Measurements from ENCODE around the gene RSBN1.

The RSBN1 gene

GRCh38 chr1:113780374-113781146 lies 31.7 kb downstream of the RSBN1 start:
- Mint-ChIP-seq H3K36me3 (ENCODE audit: low read depth) (peaks cover 14% of the 10 kb centered on the region), H3K27me3 (ENCODE audit: low read depth) (no peaks in the 10 kb centered on the region), H3K4me3 (no peak overlapping the region), H3K4me1 (ENCODE audit: low read depth) (peaks cover 25% of the 10 kb centered on the region), H3K9me3 (peaks cover 5% of the 10 kb centered on the region), H3K27ac (no peak overlapping the region)

GRCh38 chr1:113779542-113779941 lies 32.7 kb downstream of the RSBN1 start:
- Mint-ChIP-seq H3K4me3 (no peak overlapping the region), H3K36me3 (ENCODE audit: low read depth) (peaks cover 16% of the 10 kb centered on the region), H3K4me1 (ENCODE audit: low read depth) (peaks cover 23% of the 10 kb centered on the region), H3K27ac (no peak overlapping the region), H3K27me3 (ENCODE audit: low read depth) (no peaks in the 10 kb centered on the region), H3K9me3 (peaks cover 5% of the 10 kb centered on the region)

DNA sequence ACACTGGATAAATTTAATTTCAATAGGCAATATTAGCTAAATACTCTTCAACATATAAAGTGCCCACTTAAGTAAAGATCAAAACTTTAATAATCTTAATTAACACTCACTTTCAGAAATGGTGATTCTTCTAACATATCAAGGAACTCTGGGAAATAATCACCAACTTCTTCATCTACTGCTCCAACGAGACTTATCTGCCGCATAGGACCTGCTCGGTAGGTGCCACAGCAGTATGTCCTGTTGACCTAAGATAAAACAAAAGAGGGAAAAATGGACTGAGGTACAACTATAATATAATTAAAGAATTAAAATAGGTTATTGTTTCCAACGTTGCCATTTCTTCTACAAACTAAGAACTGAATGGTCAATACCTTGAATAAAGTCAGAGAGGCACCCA lies 34.7 kb downstream of the RSBN1 start:
- H3K4me1 Mint-ChIP-seq (ENCODE audit: low read depth), result peaks cover 6% of the 10 kb centered on the region
- no peak overlapping the region for H3K27ac Mint-ChIP-seq
- peaks cover 5% of the 10 kb centered on the region for H3K9me3 Mint-ChIP-seq
- H3K36me3 Mint-ChIP-seq (ENCODE audit: low read depth), result peaks cover 19% of the 10 kb centered on the region
- H3K27me3 Mint-ChIP-seq (ENCODE audit: low read depth), result no peaks in the 10 kb centered on the region
- no peak overlapping the region for H3K4me3 Mint-ChIP-seq

- H3K9me3 Mint-ChIP-seq, result no peaks in the 10 kb centered on the region
- no peak overlapping the region for H3K4me3 Mint-ChIP-seq
- no peak overlapping the region for H3K27ac Mint-ChIP-seq
- H3K4me1 Mint-ChIP-seq (ENCODE audit: low read depth), result peaks cover 23% of the 10 kb centered on the region
- H3K36me3 Mint-ChIP-seq (ENCODE audit: low read depth), result peaks cover 34% of the 10 kb centered on the region
- no peaks in the 10 kb centered on the region for H3K27me3 Mint-ChIP-seq (ENCODE audit: low read depth)
Observed at GRCh38 chr1:113770031-113770430, 42.2 kb downstream of the RSBN1 start.

DNA sequence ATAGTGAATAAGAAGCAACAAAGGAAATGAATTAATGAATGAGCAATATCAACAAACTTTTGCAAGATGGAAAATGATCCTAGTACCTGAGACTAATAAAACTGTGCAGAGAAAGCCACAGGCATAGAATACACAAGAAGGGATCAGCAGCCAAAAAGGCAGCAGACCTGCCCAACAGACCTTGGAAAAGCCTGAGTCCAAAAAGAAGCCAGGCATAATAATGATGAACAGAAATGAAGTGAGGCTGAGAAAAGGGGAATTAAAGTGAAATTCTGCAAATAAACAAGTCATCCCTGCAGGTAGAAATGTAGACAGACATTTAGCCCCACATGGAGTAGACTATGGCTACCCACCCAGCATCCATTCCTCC lies 42.7 kb downstream of the RSBN1 start:
- H3K4me3 Mint-ChIP-seq, result no peak overlapping the region
- peaks cover 23% of the 10 kb centered on the region for H3K4me1 Mint-ChIP-seq (ENCODE audit: low read depth)
- H3K27ac Mint-ChIP-seq, result no peak overlapping the region
- H3K36me3 Mint-ChIP-seq (ENCODE audit: low read depth), result peaks cover 34% of the 10 kb centered on the region
- no peaks in the 10 kb centered on the region for H3K27me3 Mint-ChIP-seq (ENCODE audit: low read depth)
- H3K9me3 Mint-ChIP-seq, result no peaks in the 10 kb centered on the region

GRCh38 chr1:113768916-113769600 lies 43.2 kb downstream of the RSBN1 start:
- Mint-ChIP-seq H3K36me3 (ENCODE audit: low read depth) (peaks cover 35% of the 10 kb centered on the region), H3K27me3 (ENCODE audit: low read depth) (no peaks in the 10 kb centered on the region), H3K4me3 (no peak overlapping the region), H3K9me3 (no peaks in the 10 kb centered on the region), H3K27ac (no peak overlapping the region), H3K4me1 (ENCODE audit: low read depth) (peaks cover 24% of the 10 kb centered on the region)

DNA sequence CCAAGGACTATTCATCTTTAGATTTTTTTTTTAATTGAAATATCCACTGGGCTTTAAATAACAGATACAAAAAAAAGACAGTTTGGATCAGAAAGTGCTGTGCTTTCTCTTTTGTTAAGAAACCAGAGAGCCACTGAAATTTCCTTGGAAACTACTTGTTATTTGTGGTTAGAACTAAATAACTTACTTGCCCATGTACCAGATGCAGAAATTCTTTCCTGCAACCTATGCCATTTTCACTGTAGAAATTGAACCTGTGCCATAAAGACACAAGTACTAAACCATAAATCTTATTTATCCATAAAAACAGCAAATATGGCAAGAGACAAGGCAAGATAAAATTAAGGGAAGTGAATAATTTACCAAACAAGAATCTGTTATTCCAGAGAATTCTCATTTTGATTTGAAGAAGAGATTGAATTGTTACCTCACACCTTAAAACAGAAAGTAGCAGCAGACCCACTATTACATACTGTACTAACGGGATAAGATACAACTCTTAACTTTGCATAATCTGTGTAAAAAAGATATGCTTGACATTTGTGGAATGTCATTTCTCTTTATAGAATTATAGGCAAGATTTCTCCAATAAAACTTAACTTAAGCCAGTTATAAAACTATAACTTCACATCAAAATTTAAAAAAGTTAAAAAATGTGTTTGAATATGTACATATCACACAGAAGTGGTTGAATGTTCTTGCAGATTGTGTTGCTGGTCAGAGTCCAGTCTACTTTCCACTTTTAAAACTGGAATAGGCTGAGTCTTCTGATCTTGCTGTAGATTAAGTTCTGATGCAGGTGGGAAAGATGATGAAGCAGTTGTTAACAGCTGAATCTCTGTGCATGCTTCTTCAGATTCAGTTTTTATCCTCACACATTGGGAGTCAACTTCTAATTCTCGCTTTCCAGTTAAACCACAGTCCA lies 46.7 kb downstream of the RSBN1 start:
- H3K36me3 Mint-ChIP-seq (ENCODE audit: low read depth), result peaks cover 40% of the 10 kb centered on the region
- no peaks in the 10 kb centered on the region for H3K9me3 Mint-ChIP-seq
- no peak overlapping the region for H3K27ac Mint-ChIP-seq
- no peaks in the 10 kb centered on the region for H3K27me3 Mint-ChIP-seq (ENCODE audit: low read depth)
- peaks cover 25% of the 10 kb centered on the region for H3K4me1 Mint-ChIP-seq (ENCODE audit: low read depth)
- H3K4me3 Mint-ChIP-seq, result no peak overlapping the region

DNA sequence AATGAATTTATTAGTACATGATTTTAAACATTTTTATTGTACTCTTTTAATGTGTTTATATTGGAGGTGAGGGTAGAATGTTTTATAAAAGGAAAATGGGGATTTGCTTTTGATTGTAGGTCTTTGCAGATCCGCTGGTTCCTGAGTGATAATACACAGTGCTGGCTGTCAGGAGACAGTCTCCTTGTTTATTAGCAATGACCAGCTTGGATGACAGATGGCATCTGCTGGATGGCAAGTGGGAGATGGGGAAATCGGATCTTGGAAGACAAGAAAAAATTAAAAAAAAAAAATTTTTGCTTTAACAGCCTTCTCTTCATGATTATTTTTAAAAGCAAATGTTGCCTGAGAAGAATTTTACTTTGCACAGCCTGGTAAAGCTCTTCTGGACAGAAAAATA lies 48.6 kb downstream of the RSBN1 start:
- H3K36me3 Mint-ChIP-seq (ENCODE audit: low read depth), result peaks cover 39% of the 10 kb centered on the region
- H3K9me3 Mint-ChIP-seq, result no peaks in the 10 kb centered on the region
- H3K4me3 Mint-ChIP-seq, result no peak overlapping the region
- peaks cover 16% of the 10 kb centered on the region for H3K4me1 Mint-ChIP-seq (ENCODE audit: low read depth)
- H3K27me3 Mint-ChIP-seq (ENCODE audit: low read depth), result no peaks in the 10 kb centered on the region
- no peak overlapping the region for H3K27ac Mint-ChIP-seq

DNA sequence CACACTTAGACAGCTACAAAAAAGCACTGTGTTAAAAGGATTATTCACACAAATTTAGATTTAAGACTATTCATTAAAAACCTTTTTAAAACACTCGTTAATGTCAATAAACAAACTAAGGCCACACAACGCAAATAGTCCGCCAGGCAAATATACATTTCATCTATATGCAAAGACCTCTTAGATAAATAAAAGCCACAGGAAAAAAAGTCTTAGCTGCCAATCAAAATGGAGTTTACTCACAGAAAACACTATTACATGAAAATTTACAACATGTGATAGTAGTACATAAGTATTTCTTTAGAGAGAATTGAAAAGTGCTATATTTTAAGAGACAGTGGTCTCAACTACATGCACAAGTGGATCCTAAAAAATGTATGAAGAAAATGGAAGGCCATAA lies 50.3 kb downstream of the RSBN1 start:
- peaks cover 22% of the 10 kb centered on the region for H3K4me1 Mint-ChIP-seq (ENCODE audit: low read depth)
- no peak overlapping the region for H3K4me3 Mint-ChIP-seq
- H3K9me3 Mint-ChIP-seq, result no peaks in the 10 kb centered on the region
- H3K27me3 Mint-ChIP-seq (ENCODE audit: low read depth), result no peaks in the 10 kb centered on the region
- no peak overlapping the region for H3K27ac Mint-ChIP-seq
- peaks cover 31% of the 10 kb centered on the region for H3K36me3 Mint-ChIP-seq (ENCODE audit: low read depth)

GRCh38 chr1:113760102-113761080 lies 51.9 kb downstream of the RSBN1 start:
- Mint-ChIP-seq H3K4me3 (peak overlapping the region; percentile 86), H3K36me3 (ENCODE audit: low read depth) (peaks cover 24% of the 10 kb centered on the region), H3K27ac (peak overlapping the region; percentile 90), H3K4me1 (ENCODE audit: low read depth) (peaks cover 33% of the 10 kb centered on the region), H3K27me3 (ENCODE audit: low read depth) (no peaks in the 10 kb centered on the region), H3K9me3 (no peaks in the 10 kb centered on the region)

GRCh38 chr1:113759333-113760101 lies 52.8 kb downstream of the RSBN1 start, which contains the start of gene PHTF1:
Gene PHTF1 (minus strand): TSS chr1:113759486. CDS start chr1:113758703, 783 bp downstream.
- no peaks in the 10 kb centered on the region for H3K27me3 Mint-ChIP-seq (ENCODE audit: low read depth)
- peak within 1 kb of the TSS; percentile 94 for H3K27ac Mint-ChIP-seq
- H3K4me1 Mint-ChIP-seq (ENCODE audit: low read depth), result peaks cover 33% of the 10 kb centered on the region
- H3K36me3 Mint-ChIP-seq (ENCODE audit: low read depth), result peaks cover 26% of the 10 kb centered on the region
- H3K4me3 Mint-ChIP-seq, result peak within 1 kb of the TSS; percentile 94
- no peaks in the 10 kb centered on the region for H3K9me3 Mint-ChIP-seq

DNA sequence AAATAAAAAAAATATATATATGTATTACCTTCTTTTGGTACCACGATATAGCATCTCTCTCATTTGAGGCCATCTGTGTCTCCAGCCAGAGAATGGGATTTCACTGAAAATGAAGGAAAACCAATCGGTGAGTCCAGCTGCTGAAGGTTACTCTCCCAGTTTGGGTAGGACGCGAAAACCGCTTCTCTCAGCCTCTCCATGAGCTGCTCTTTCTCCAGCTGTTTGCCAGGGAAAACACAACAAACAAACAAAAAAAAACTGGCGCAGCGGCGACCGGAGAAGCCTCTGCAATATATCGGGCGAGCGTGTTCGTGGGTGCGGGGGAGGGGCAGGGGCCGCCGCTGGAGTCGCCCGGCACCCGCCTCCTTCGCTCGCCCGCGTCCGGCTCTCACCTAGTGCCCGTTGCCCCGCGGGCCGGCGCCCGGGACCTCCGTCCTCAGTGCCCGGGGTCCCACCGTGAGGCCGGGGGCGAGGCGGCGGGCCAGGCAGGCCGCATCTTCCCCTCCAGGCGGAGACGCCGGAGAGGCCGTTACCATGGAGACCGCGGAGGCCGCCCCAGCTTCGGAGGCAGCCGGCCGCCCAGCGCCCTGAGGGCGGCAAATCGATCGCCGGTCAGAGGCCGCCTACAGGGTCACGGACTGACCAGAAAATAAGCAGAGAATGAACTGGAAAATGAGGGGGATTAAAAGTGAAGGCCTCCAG lies 53.5 kb downstream of the RSBN1 start:
- H3K4me1 Mint-ChIP-seq (ENCODE audit: low read depth), result peaks cover 31% of the 10 kb centered on the region
- H3K27me3 Mint-ChIP-seq (ENCODE audit: low read depth), result no peaks in the 10 kb centered on the region
- H3K27ac Mint-ChIP-seq, result peak overlapping the region; percentile 94
- no peaks in the 10 kb centered on the region for H3K9me3 Mint-ChIP-seq
- peak overlapping the region; percentile 94 for H3K4me3 Mint-ChIP-seq
- H3K36me3 Mint-ChIP-seq (ENCODE audit: low read depth), result peaks cover 24% of the 10 kb centered on the region

All from T-helper 1 cell treated with Interleukin-12 subunit alpha and Interleukin-12 subunit beta and Interleukin-4 antibody, amounts not matched to agents 30 μg/mL and 1 μg/mL, for 36 hours (primary cell).